8988T (cell line): ENCODE measurements around the gene MTMR2.
"Not testable (repeated sequence)": the region's sequence is repeated elsewhere in the genome, so short reads cannot be mapped to it uniquely, and the experiment has no call there.

Experiments used
- DNase-seq: peaks from one replicate; pipeline ENCODE4 v3.0.0; 2011

The MTMR2 gene

GRCh38 chr11:95883381-95883780 is 40.5 kb downstream of the MTMR2 start:
- DNase-seq = no peak

GRCh38 chr11:95877291-95877690 is 46.6 kb downstream of the MTMR2 start:
- no peak for DNase-seq

GRCh38 chr11:95870877-95871276 is 53.0 kb downstream of the MTMR2 start:
- DNase-seq = not testable (repeated sequence)

- DNase-seq = no peak
Measured at GRCh38 chr11:95867105-95867504, 56.8 kb downstream of the MTMR2 start.

GRCh38 chr11:95863486-95864140 is 60.3 kb downstream of the MTMR2 start:
- no peak for DNase-seq

- DNase-seq = not testable (repeated sequence)
Measured at GRCh38 chr11:95860024-95860423, 63.9 kb downstream of the MTMR2 start.

- DNase-seq = not testable (repeated sequence)
Measured at GRCh38 chr11:95854362-95854761, 69.5 kb downstream of the MTMR2 start.

- no peak for DNase-seq
Measured at GRCh38 chr11:95853862-95854261, 70.0 kb downstream of the MTMR2 start.

GRCh38 chr11:95853138-95853537 is 70.8 kb downstream of the MTMR2 start:
- DNase-seq = no peak

GRCh38 chr11:95850137-95850536 is 73.8 kb downstream of the MTMR2 start:
- DNase-seq = no peak

- peak; percentile 27 for DNase-seq
Measured at GRCh38 chr11:95849087-95849825, 74.7 kb downstream of the MTMR2 start.

- no peak for DNase-seq
Measured at GRCh38 chr11:95845167-95845566, 78.7 kb downstream of the MTMR2 start.

GRCh38 chr11:95835768-95836488 is 88.0 kb downstream of the MTMR2 start:
- DNase-seq = no peak

GRCh38 chr11:95835351-95835750 is 88.6 kb downstream of the MTMR2 start:
- DNase-seq = no peak

- DNase-seq = no peak
Measured at GRCh38 chr11:95833378-95833777, 90.5 kb downstream of the MTMR2 start.

- no peak for DNase-seq
Measured at GRCh38 chr11:95832763-95833162, 91.1 kb downstream of the MTMR2 start.

- DNase-seq = no peak
Measured at GRCh38 chr11:95831198-95831883, 92.6 kb downstream of the MTMR2 start.

- DNase-seq = no peak
Measured at GRCh38 chr11:95829580-95830259, 94.2 kb downstream of the MTMR2 start.

GRCh38 chr11:95827696-95828095 is 96.2 kb downstream of the MTMR2 start:
- no peak for DNase-seq

- DNase-seq = no peak
Measured at GRCh38 chr11:95821640-95822039, 102.3 kb downstream of the MTMR2 start.

GRCh38 chr11:95816037-95816436 is 107.9 kb downstream of the MTMR2 start:
- no peak for DNase-seq

- not testable (repeated sequence) for DNase-seq
Measured at GRCh38 chr11:95811052-95811451, 112.9 kb downstream of the MTMR2 start.

GRCh38 chr11:95806464-95806863 is 117.4 kb downstream of the MTMR2 start:
- DNase-seq = not testable (repeated sequence)
